ENCODE data around the gene HILPDA. TPM values are rescaled to one million over a fixed set of nuclear protein-coding genes. Genes with fewer than 3 reads are reported as not detected.
"Not testable (repeated sequence)": the region's sequence is repeated elsewhere in the genome, so short reads cannot be mapped to it uniquely, and the experiment has no call there.

The HILPDA gene
- total RNA-seq, 1 donor from 2014 or later, result 13.1 TPM

GRCh38 chr7:128458956-128459355, 3.3 kb downstream of the HILPDA start:
- DNase-seq, result no peak
- Histone ChIP-seq H3K4me3 (no peak overlapping the region), H3K4me1 (peaks cover 37% of the 10 kb centered on the region), H3K9me3 (no peaks in the 10 kb centered on the region), H3K27me3 (ENCODE audit: low read depth) (no peaks in the 10 kb centered on the region), H3K27ac (no peak overlapping the region), H3K36me3 (peaks cover 6% of the 10 kb centered on the region)
- intact Hi-C loops (cut with DNase I), result no loop called here
- no peak for ATAC-seq
- TF ChIP-seq CTCF (IDR thresholded peaks at IDR 0.05), result no peak

- Histone ChIP-seq H3K4me3 (no peak overlapping the region), H3K27ac (no peak overlapping the region)
- intact Hi-C loops (cut with DNase I), result no loop called here
Measured at GRCh38 chr7:128459394-128459878, 3.8 kb downstream of the HILPDA start.

GRCh38 chr7:128462460-128462859, 6.8 kb downstream of the HILPDA start:
- Histone ChIP-seq H3K27ac (no peak overlapping the region), H3K4me1 (peaks cover 21% of the 10 kb centered on the region), H3K27me3 (ENCODE audit: low read depth) (no peaks in the 10 kb centered on the region), H3K4me3 (no peak overlapping the region), H3K9me3 (no peaks in the 10 kb centered on the region), H3K36me3 (peaks cover 6% of the 10 kb centered on the region)
- intact Hi-C loops (cut with DNase I), result loop anchor here (5.0 kb wide), 1 partner anchor 35 kb away; no protein-coding TSS in a partner anchor
- ATAC-seq (peak; percentile 8 to 14), DNase-seq (no peak)
- no peak for TF ChIP-seq CTCF (IDR thresholded peaks at IDR 0.05)

More at GRCh38 chr7:128459394-128459878, 3.8 kb downstream of the HILPDA start:
- H3K4me1 ChIP-seq, result peaks cover 35% of the 10 kb centered on the region
- TF ChIP-seq CTCF (IDR thresholded peaks at IDR 0.05), result peak; percentile 76
- peaks cover 6% of the 10 kb centered on the region for H3K36me3 ChIP-seq
- H3K27me3 ChIP-seq (ENCODE audit: low read depth), result no peaks in the 10 kb centered on the region
- DNase-seq, result peak; percentile 47
- ATAC-seq, result peak; percentile 57 to 61
- no peaks in the 10 kb centered on the region for H3K9me3 ChIP-seq

- not testable (repeated sequence) for ATAC-seq; DNase-seq; H3K9me3 ChIP-seq; H3K27me3 ChIP-seq (ENCODE audit: low read depth); H3K36me3 ChIP-seq; H3K27ac ChIP-seq; H3K4me3 ChIP-seq
- H3K4me1 ChIP-seq, result peaks cover 13% of the 10 kb centered on the region
- intact Hi-C loops (cut with DNase I), result loop anchor here (5.0 kb wide), 1 partner anchor 36 kb away; no protein-coding TSS in a partner anchor
Measured at GRCh38 chr7:128463345-128463744, 7.7 kb downstream of the HILPDA start.

- H3K4me3 ChIP-seq; H3K27ac ChIP-seq; ATAC-seq; H3K36me3 ChIP-seq; DNase-seq; H3K27me3 ChIP-seq (ENCODE audit: low read depth); H3K4me1 ChIP-seq; H3K9me3 ChIP-seq: not testable (repeated sequence)
- intact Hi-C loops (cut with DNase I), result loop anchor here (5.0 kb wide), 1 partner anchor 37 kb away; no protein-coding TSS in a partner anchor
Measured at GRCh38 chr7:128463933-128464332, 8.3 kb downstream of the HILPDA start.

GRCh38 chr7:128466871-128467270, 11.2 kb downstream of the HILPDA start:
- DNase-seq; H3K27me3 ChIP-seq (ENCODE audit: low read depth); H3K4me3 ChIP-seq; H3K9me3 ChIP-seq; H3K27ac ChIP-seq; H3K36me3 ChIP-seq; H3K4me1 ChIP-seq; ATAC-seq; intact Hi-C loops (cut with DNase I): not testable (repeated sequence)

GRCh38 chr7:128476402-128477335, 21.0 kb downstream of the HILPDA start, which contains the start of gene METTL2B:
Gene METTL2B, plus strand, starts transcription at chr7:128476748. Its CDS starts 18 bp downstream, at chr7:128476766.
- intact Hi-C loops (cut with DNase I); H3K9me3 ChIP-seq; H3K27me3 ChIP-seq (ENCODE audit: low read depth): not testable (repeated sequence)
- ATAC-seq (peak; percentile 97 to 100), DNase-seq (peak; percentile 94)
- Histone ChIP-seq H3K4me1 (peaks cover 16% of the 10 kb centered on the region), H3K36me3 (peaks cover 30% of the 10 kb centered on the region), H3K4me3 (peak within 1 kb of the TSS; percentile 87), H3K27ac (peak within 1 kb of the TSS; percentile 83)
- peak; percentile 51 for TF ChIP-seq CTCF (IDR thresholded peaks at IDR 0.05)

GRCh38 chr7:128477336-128477690, 21.6 kb downstream of the HILPDA start:
- H3K27me3 ChIP-seq (ENCODE audit: low read depth); DNase-seq; H3K9me3 ChIP-seq; intact Hi-C loops (cut with DNase I); ATAC-seq: not testable (repeated sequence)
- peak overlapping the region; percentile 83 for H3K27ac ChIP-seq
- H3K4me3 ChIP-seq, result peak overlapping the region; percentile 87
- H3K4me1 ChIP-seq, result peaks cover 16% of the 10 kb centered on the region
- H3K36me3 ChIP-seq, result peaks cover 36% of the 10 kb centered on the region

GRCh38 chr7:128479082-128479481, 23.4 kb downstream of the HILPDA start:
- H3K9me3 ChIP-seq; H3K4me3 ChIP-seq; ATAC-seq; DNase-seq; H3K27ac ChIP-seq; intact Hi-C loops (cut with DNase I); H3K27me3 ChIP-seq (ENCODE audit: low read depth): not testable (repeated sequence)
- H3K36me3 ChIP-seq, result peaks cover 48% of the 10 kb centered on the region
- H3K4me1 ChIP-seq, result peaks cover 16% of the 10 kb centered on the region
